HG03045 (cell line): ENCODE data around the gene IGFN1.

Experiments used
- ATAC-seq: cut with Tn5 transposase; IDR thresholded peaks from one replicate; pipeline ENCODE4 v1.9.1; 2021; ENCODE audit warnings: mild to moderate bottlenecking, moderate library complexity; ENCODE audit not compliant: unreplicated experiment

IGFN1 gene

GRCh38 chr1:201261771-201262547 lies 71.3 kb downstream of the IGFN1 start:
- no peak for ATAC-seq

- no peak for ATAC-seq
Measured at GRCh38 chr1:201262963-201263608, 72.5 kb downstream of the IGFN1 start.

GRCh38 chr1:201264072-201264471 lies 73.4 kb downstream of the IGFN1 start:
- ATAC-seq: no peak

- ATAC-seq: no peak
Measured at GRCh38 chr1:201264554-201264953, 73.9 kb downstream of the IGFN1 start.

- ATAC-seq: no peak
Measured at GRCh38 chr1:201265756-201266155, 75.1 kb downstream of the IGFN1 start.

- ATAC-seq: no peak
Measured at GRCh38 chr1:201266276-201266675, 75.7 kb downstream of the IGFN1 start.

- ATAC-seq: no peak
Measured at GRCh38 chr1:201266774-201267173, 76.2 kb downstream of the IGFN1 start.

- no peak for ATAC-seq
Measured at GRCh38 chr1:201267481-201268229, 77.0 kb downstream of the IGFN1 start.

GRCh38 chr1:201268604-201269151 lies 78.1 kb downstream of the IGFN1 start:
- no peak for ATAC-seq

- ATAC-seq: no peak
Measured at GRCh38 chr1:201269281-201269680, 78.7 kb downstream of the IGFN1 start.

- ATAC-seq: no peak
Measured at GRCh38 chr1:201269900-201270410, 79.3 kb downstream of the IGFN1 start.

- no peak for ATAC-seq
Measured at GRCh38 chr1:201270616-201271390, 80.2 kb downstream of the IGFN1 start.

GRCh38 chr1:201272799-201273198 lies 82.2 kb downstream of the IGFN1 start:
- no peak for ATAC-seq

- ATAC-seq: no peak
Measured at GRCh38 chr1:201274616-201275252, 84.1 kb downstream of the IGFN1 start.

- ATAC-seq: no peak
Measured at GRCh38 chr1:201275253-201275666, 84.6 kb downstream of the IGFN1 start.

GRCh38 chr1:201276891-201277290 lies 86.3 kb downstream of the IGFN1 start:
- no peak for ATAC-seq

- ATAC-seq: no peak
Measured at GRCh38 chr1:201277441-201277840, 86.8 kb downstream of the IGFN1 start.
